Ovary (tissue), 3 donors: ENCODE data around the gene HOXC11.

Source experiments
- CTCF ChIP-seq, 3 donors: fragments of 450-650 bp in 2 of 3; fragments of 200-600 bp in 1 of 3; IDR thresholded peaks; one replicate each; pipeline versions ENCODE4 v1.5.1 to v1.8.0; 2016 to 2022; ENCODE audit warnings: antibody characterized with exemption in 3 of 3, mild to moderate bottlenecking in 1 of 3
- EP300 ChIP-seq: sonication (generic); formaldehyde crosslinking; IDR thresholded peaks from one replicate; pipeline ENCODE4 v1.6.1; 2017; ENCODE audit warnings: antibody characterized with exemption
- POLR2A ChIP-seq: fragments of 450-650 bp; IDR thresholded peaks from one replicate; pipeline ENCODE4 v1.6.1; 2017; ENCODE audit warnings: antibody characterized with exemption, mild to moderate bottlenecking, moderate library complexity
- donor health status: DM: no; HTN: no; CAD: no.

GRCh38 chr12:53976172-53976822 lies 3.4 kb downstream of the HOXC11 start:
- TF ChIP-seq CTCF (IDR thresholded peaks at IDR 0.05) (no peak), POLR2A (no peak), EP300 (no peak)
